ENCODE data around the gene IL1F10. TPM values are rescaled to one million over a fixed set of nuclear protein-coding genes. Genes with fewer than 3 reads are reported as not detected.

IL1F10 gene
- total and polyA plus RNA-seq, 2 experiments from 2014 or later = not detected

DNA sequence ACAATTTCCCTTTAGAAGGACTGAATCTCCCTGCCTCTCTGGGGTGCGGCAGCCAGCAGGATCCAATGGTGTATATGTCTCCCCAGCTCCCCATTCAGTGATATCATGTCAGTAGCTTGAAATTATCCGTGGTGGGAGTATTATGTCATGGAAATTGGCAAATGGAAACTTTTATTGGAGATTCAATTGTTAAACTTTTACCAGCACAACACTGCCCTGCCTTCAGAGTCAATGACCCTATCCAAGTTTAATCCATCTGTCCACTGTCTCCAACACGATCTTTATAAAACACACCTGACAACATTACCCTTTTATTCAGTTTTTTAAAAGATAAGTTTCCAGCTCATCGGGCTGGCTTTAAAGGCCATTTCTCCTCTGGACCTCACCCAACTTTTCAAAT lies 54.6 kb downstream of the IL1F10 start:
- Histone ChIP-seq H3K36me3 (replicated peaks; ENCODE audit: insufficient read depth, low read depth) (no peaks in the 10 kb centered on the region), H3K4me2 (no peak overlapping the region), H3K4me3 (no peak overlapping the region), H2AFZ (no peak overlapping the region), H3K79me2 (no peaks in the 10 kb centered on the region), H3K27me3 (no peaks in the 10 kb centered on the region), H3K9me3 (ENCODE audit: low read depth) (no peaks in the 10 kb centered on the region), H3K9me2 (replicated peaks; ENCODE audit: insufficient read depth) (no peaks in the 10 kb centered on the region), H3K27ac (no peak overlapping the region), H3K4me1 (ENCODE audit: insufficient read depth) (peaks cover 9% of the 10 kb centered on the region), H4K20me1 (ENCODE audit: insufficient read depth, poor library complexity, severe bottlenecking) (no peaks in the 10 kb centered on the region)
- WGBS (ENCODE audit: low lambda C conversion rate, missing lambda C conversion rate) = 57% methylated on average over 4 of the region's 4 CpGs
- no peak for DNase-seq (ENCODE audit: low spot score)
- no peak for TF ChIP-seq EZH2phosphoT487 (IDR thresholded peaks at IDR 0.05; ENCODE audit: low read depth, severe bottlenecking, unreplicated experiment)
- no peak for TF ChIP-seq EZH2 (IDR thresholded peaks at IDR 0.05; ENCODE audit: borderline replicate concordance)
- TF ChIP-seq, protein P1, sequence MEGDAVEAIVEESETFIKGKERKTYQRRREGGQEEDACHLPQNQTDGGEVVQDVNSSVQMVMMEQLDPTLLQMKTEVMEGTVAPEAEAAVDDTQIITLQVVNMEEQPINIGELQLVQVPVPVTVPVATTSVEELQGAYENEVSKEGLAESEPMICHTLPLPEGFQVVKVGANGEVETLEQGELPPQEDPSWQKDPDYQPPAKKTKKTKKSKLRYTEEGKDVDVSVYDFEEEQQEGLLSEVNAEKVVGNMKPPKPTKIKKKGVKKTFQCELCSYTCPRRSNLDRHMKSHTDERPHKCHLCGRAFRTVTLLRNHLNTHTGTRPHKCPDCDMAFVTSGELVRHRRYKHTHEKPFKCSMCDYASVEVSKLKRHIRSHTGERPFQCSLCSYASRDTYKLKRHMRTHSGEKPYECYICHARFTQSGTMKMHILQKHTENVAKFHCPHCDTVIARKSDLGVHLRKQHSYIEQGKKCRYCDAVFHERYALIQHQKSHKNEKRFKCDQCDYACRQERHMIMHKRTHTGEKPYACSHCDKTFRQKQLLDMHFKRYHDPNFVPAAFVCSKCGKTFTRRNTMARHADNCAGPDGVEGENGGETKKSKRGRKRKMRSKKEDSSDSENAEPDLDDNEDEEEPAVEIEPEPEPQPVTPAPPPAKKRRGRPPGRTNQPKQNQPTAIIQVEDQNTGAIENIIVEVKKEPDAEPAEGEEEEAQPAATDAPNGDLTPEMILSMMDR (IDR thresholded peaks at IDR 0.05; ENCODE audit: poor library complexity) = no peak

GRCh38 chr2:113123726-113124125 lies 56.0 kb downstream of the IL1F10 start:
- 88% methylated on average over 3 of the region's 3 CpGs for WGBS (ENCODE audit: low lambda C conversion rate, missing lambda C conversion rate)
- H3K4me2 ChIP-seq = no peak overlapping the region
- no peak overlapping the region for H2AFZ ChIP-seq
- no peak for DNase-seq (ENCODE audit: low spot score)
- H3K4me3 ChIP-seq = no peak overlapping the region
- no peaks in the 10 kb centered on the region for H3K36me3 ChIP-seq (replicated peaks; ENCODE audit: insufficient read depth, low read depth)
- H3K9me3 ChIP-seq (ENCODE audit: low read depth) = no peaks in the 10 kb centered on the region
- H3K4me1 ChIP-seq (ENCODE audit: insufficient read depth) = peaks cover 4% of the 10 kb centered on the region
- no peaks in the 10 kb centered on the region for H3K27me3 ChIP-seq
- H3K27ac ChIP-seq = no peak overlapping the region
- H3K79me2 ChIP-seq = no peaks in the 10 kb centered on the region
- H3K9me2 ChIP-seq (replicated peaks; ENCODE audit: insufficient read depth) = no peaks in the 10 kb centered on the region
- TF ChIP-seq, protein P1 (IDR thresholded peaks at IDR 0.05; ENCODE audit: poor library complexity) = no peak
- TF ChIP-seq EZH2 (IDR thresholded peaks at IDR 0.05; ENCODE audit: borderline replicate concordance) (no peak), EZH2phosphoT487 (IDR thresholded peaks at IDR 0.05; ENCODE audit: low read depth, severe bottlenecking, unreplicated experiment) (no peak)
- no peaks in the 10 kb centered on the region for H4K20me1 ChIP-seq (ENCODE audit: insufficient read depth, poor library complexity, severe bottlenecking)

- DNase-seq (ENCODE audit: low spot score) = no peak
- WGBS (ENCODE audit: low lambda C conversion rate, missing lambda C conversion rate) = 68% methylated on average over 12 of the region's 12 CpGs
- no peaks in the 10 kb centered on the region for H4K20me1 ChIP-seq (ENCODE audit: insufficient read depth, poor library complexity, severe bottlenecking)
- no peaks in the 10 kb centered on the region for H3K9me2 ChIP-seq (replicated peaks; ENCODE audit: insufficient read depth)
- H3K27ac ChIP-seq = no peak overlapping the region
- no peak overlapping the region for H3K4me3 ChIP-seq
- no peaks in the 10 kb centered on the region for H3K9me3 ChIP-seq (ENCODE audit: low read depth)
- H3K27me3 ChIP-seq = no peaks in the 10 kb centered on the region
- H3K4me2 ChIP-seq = no peak overlapping the region
- H3K36me3 ChIP-seq (replicated peaks; ENCODE audit: insufficient read depth, low read depth) = no peaks in the 10 kb centered on the region
- H2AFZ ChIP-seq = no peak overlapping the region
- peaks cover 4% of the 10 kb centered on the region for H3K4me1 ChIP-seq (ENCODE audit: insufficient read depth)
- H3K79me2 ChIP-seq = no peaks in the 10 kb centered on the region
- TF ChIP-seq, protein P1 (IDR thresholded peaks at IDR 0.05; ENCODE audit: poor library complexity) = no peak
- TF ChIP-seq EZH2phosphoT487 (IDR thresholded peaks at IDR 0.05; ENCODE audit: low read depth, severe bottlenecking, unreplicated experiment) (no peak), EZH2 (IDR thresholded peaks at IDR 0.05; ENCODE audit: borderline replicate concordance) (no peak)
Observed at GRCh38 chr2:113124181-113124961, 56.6 kb downstream of the IL1F10 start.

Small RNA genes lying within 50 kb of the gene (small RNA-seq; reads per million reads assigned to genes)
- not detected for gene RNU6-1180P

Other genes with a start within 250 kb of the IL1F10 start
- 0.76 and 1.1 TPM in 2 replicates for gene IL1B, start 231.2 kb upstream of the IL1F10 start, total RNA-seq
- gene IL1B, start 231.2 kb upstream of the IL1F10 start, polyA plus RNA-seq = 1.2 and 2.4 TPM in 2 replicates
- gene IL37, start 156.8 kb upstream of the IL1F10 start, total RNA-seq = not detected in 2 replicates
- not detected in 2 replicates for gene IL37, start 156.8 kb upstream of the IL1F10 start, polyA plus RNA-seq
- gene IL36G, start 90.0 kb upstream of the IL1F10 start, total RNA-seq = 0.20 TPM in 1 of 2 replicates, not detected in the other
- 1.0 TPM in 1 of 2 replicates, not detected in the other for gene IL36G, start 90.0 kb upstream of the IL1F10 start, polyA plus RNA-seq
- gene IL36A, start 62.5 kb upstream of the IL1F10 start, total RNA-seq = not detected in 2 replicates
- gene IL36A, start 62.5 kb upstream of the IL1F10 start, polyA plus RNA-seq = not detected in 2 replicates
- not detected in 2 replicates for gene IL36B, start 15.1 kb upstream of the IL1F10 start, total RNA-seq
- gene IL36B, start 15.1 kb upstream of the IL1F10 start, polyA plus RNA-seq = not detected in 2 replicates
- gene IL36RN, start 8.8 kb upstream of the IL1F10 start, total RNA-seq = 0.12 and 0.63 TPM in 2 replicates
- gene IL36RN, start 8.8 kb upstream of the IL1F10 start, polyA plus RNA-seq = 0.23 and 0.49 TPM in 2 replicates
- 3.1 and 4.3 TPM in 2 replicates for gene IL1RN, start 59.6 kb downstream of the IL1F10 start, total RNA-seq
- 4.5 and 7.3 TPM in 2 replicates for gene IL1RN, start 59.6 kb downstream of the IL1F10 start, polyA plus RNA-seq
- 22.6 and 26.5 TPM in 2 replicates for gene PSD4, start 106.0 kb downstream of the IL1F10 start, total RNA-seq
- 11.5 and 15.1 TPM in 2 replicates for gene PSD4, start 106.0 kb downstream of the IL1F10 start, polyA plus RNA-seq
- gene PAX8, start 211.0 kb downstream of the IL1F10 start, total RNA-seq = 0.20 TPM in 1 of 2 replicates, not detected in the other
- 0.05 and 0.16 TPM in 2 replicates for gene PAX8, start 211.0 kb downstream of the IL1F10 start, polyA plus RNA-seq

Measured in hepatocyte (in vitro differentiated cells).